Activated naive CD4-positive, alpha-beta T cell treated with anti-CD3 and anti-CD28 coated beads, Interleukin-2, amount 10 ng/mL, durations not matched to agents 7 days and 5 days (primary cell): ENCODE results near the gene VGLL4.
"Not testable (repeated sequence)": the region's sequence is repeated elsewhere in the genome, so short reads cannot be mapped to it uniquely, and the experiment has no call there.

Experiments used
- CTCF ChIA-PET: fragments of 350-600 bp; sonication (Branson Sonifier 250); formaldehyde crosslinking; loops from one replicate; lab custom pipeline; 2021; ENCODE audit warnings: antibody characterized with exemption; lab: Charles Lee
- DNase-seq: peaks from one replicate; pipeline ENCODE4 v3.0.0-alpha.2; 2020
- H3K27ac Mint-ChIP-seq: one replicate; pipeline ENCODE4 v1.8.0; 2021; ENCODE audit warnings: mild to moderate bottlenecking, moderate library complexity, mixed read lengths
- H3K27me3 Mint-ChIP-seq: one replicate; pipeline ENCODE4 v1.8.0; 2021; ENCODE audit warnings: mild to moderate bottlenecking, mixed read lengths
- H3K36me3 Mint-ChIP-seq: one replicate; pipeline ENCODE4 v1.8.0; 2021; ENCODE audit warnings: mixed read lengths
- H3K4me1 Mint-ChIP-seq: one replicate; pipeline ENCODE4 v1.8.0; 2021; ENCODE audit warnings: mixed read lengths
- H3K4me3 Mint-ChIP-seq: one replicate; pipeline ENCODE4 v1.8.0; 2021; ENCODE audit warnings: mild to moderate bottlenecking, moderate library complexity, mixed read lengths
- H3K9me3 Mint-ChIP-seq: one replicate; pipeline ENCODE4 v1.8.0; 2021; ENCODE audit warnings: mixed read lengths

The VGLL4 gene

DNA sequence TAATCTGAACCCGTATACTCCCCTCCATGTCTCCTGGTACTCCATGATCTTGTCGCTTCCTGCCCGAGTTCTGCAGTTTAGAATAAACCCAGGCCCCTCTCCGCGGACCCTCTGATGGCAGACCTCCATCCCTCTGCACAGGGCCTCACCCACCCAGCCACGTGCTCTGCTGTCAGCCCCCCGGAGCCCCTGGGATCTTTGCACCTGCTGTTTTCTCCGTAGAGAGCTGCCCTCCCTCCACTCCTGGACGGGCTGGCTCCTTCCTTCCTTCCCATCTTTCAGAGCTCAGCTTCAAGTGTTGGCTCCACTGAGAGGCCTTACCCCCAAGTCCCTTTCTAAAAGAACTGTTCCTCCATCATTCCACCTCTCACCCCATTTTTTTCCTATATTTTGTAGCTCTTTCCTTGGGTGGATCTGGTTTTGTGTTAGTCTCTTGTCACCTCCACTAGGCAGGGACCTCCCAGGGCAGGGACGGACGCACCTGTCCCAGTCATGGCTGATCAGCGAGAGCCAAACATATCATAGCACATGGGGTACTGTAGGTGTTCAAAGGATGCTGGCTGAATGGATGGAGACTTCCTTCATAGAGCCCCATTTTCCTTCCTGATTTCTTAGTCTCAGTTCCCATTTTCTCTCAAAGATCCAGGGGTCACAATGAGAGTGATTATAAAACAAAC lies 106.6 kb downstream of the VGLL4 start:
- H3K4me1 Mint-ChIP-seq = no peaks in the 10 kb centered on the region
- DNase-seq = no peak
- no peaks in the 10 kb centered on the region for H3K27me3 Mint-ChIP-seq
- H3K4me3 Mint-ChIP-seq = no peak overlapping the region
- CTCF ChIA-PET = no interaction called here
- no peak overlapping the region for H3K27ac Mint-ChIP-seq
- H3K36me3 Mint-ChIP-seq = no peaks in the 10 kb centered on the region
- H3K9me3 Mint-ChIP-seq = no peaks in the 10 kb centered on the region

DNA sequence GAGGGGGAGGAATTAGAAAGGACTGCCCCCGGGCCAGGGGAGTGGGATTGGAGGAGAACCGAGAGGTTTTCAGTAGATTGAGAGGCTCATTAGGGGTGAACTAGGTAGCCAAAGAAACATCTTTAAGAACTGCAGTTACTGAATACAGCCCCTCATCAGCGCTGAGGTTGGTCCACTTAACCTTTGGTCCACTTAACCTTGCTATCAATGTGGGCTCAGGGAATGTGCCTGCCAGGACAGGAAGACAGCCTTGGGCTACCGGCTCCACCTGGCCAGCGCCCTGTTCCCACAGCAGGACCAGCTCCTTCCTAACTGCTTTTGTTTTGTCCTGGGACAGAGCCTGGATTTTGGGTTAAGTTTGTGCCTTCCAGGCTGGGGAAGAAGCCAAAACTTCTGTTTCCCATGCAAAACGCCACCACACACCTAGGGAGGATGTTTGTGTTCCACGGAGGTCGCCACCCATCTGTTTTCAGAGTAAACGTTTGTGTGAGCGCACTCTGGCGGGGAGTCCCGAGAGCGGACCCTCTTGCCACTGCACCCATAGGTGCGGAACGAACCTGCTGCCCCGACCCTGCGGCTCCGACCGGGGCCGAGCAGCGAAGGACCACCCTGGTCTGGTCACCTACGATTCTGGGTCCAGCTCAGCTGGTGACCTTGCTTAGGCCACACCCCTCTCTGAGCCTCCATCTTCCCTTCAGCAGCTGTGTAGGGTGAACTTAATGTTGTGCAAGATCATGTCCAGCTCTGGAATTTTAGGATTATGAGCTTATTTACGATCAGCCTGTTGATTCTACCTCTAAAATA lies 107.4 kb downstream of the VGLL4 start:
- no peak overlapping the region for H3K4me3 Mint-ChIP-seq
- no peaks in the 10 kb centered on the region for H3K4me1 Mint-ChIP-seq
- H3K27ac Mint-ChIP-seq = no peak overlapping the region
- CTCF ChIA-PET = no interaction called here
- DNase-seq = no peak
- H3K36me3 Mint-ChIP-seq = no peaks in the 10 kb centered on the region
- no peaks in the 10 kb centered on the region for H3K27me3 Mint-ChIP-seq
- H3K9me3 Mint-ChIP-seq = no peaks in the 10 kb centered on the region

DNA sequence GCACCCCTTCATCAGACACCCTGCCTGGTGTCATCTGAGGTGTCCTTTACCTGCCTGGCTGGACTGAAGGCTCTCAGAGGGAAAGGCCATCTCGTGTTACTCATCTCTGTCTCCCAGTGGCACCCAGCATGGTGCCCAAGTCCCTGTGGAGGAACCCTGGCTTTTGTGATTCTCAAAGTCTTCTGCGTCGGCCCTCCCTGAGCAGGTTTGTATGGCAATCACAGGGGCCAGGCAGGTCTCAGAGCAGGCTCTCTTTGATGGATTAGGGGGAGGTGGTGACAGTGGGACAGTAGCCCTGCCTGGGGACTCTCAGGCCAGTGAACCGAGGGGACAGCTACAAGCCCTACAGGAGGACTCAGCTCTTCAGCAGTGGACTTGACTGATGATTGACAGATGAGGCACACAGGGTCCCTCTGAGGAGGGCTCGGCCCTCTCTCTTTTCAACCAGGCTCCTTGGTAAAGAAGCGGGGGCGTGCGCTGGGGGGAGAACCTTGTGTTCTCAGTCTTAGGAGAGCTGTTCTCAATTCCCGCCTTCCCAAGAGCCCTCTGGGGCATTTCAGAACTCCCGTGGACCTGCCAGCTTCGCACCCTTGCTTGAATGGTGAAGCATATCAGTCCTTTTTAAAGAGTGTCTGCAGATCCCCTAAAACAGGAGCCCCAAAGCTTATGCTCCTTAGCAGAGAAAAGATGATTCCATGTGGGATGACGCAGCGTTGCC lies 108.3 kb downstream of the VGLL4 start:
- Mint-ChIP-seq H3K36me3 (no peaks in the 10 kb centered on the region), H3K27ac (no peak overlapping the region), H3K9me3 (no peaks in the 10 kb centered on the region), H3K4me1 (no peaks in the 10 kb centered on the region), H3K27me3 (no peaks in the 10 kb centered on the region), H3K4me3 (no peak overlapping the region)
- CTCF ChIA-PET = interaction anchor here (0.6 kb wide), 1 partner anchor 238 kb away, joined by 3 read pairs; no protein-coding TSS in a partner anchor
- no peak for DNase-seq

GRCh38 chr3:11534793-11535101 lies 109.0 kb downstream of the VGLL4 start:
- Mint-ChIP-seq H3K4me3 (no peak overlapping the region), H3K27ac (no peak overlapping the region), H3K27me3 (no peaks in the 10 kb centered on the region), H3K9me3 (no peaks in the 10 kb centered on the region), H3K36me3 (no peaks in the 10 kb centered on the region), H3K4me1 (no peaks in the 10 kb centered on the region)
- CTCF ChIA-PET = interaction anchor here (0.6 kb wide), 1 partner anchor 238 kb away, joined by 3 read pairs; no protein-coding TSS in a partner anchor
- no peak for DNase-seq

GRCh38 chr3:11534011-11534792 lies 109.5 kb downstream of the VGLL4 start:
- no peaks in the 10 kb centered on the region for H3K36me3 Mint-ChIP-seq
- no peak for DNase-seq
- H3K27ac Mint-ChIP-seq = no peak overlapping the region
- no peaks in the 10 kb centered on the region for H3K27me3 Mint-ChIP-seq
- H3K4me3 Mint-ChIP-seq = no peak overlapping the region
- CTCF ChIA-PET = no interaction called here
- no peaks in the 10 kb centered on the region for H3K4me1 Mint-ChIP-seq
- no peaks in the 10 kb centered on the region for H3K9me3 Mint-ChIP-seq

DNA sequence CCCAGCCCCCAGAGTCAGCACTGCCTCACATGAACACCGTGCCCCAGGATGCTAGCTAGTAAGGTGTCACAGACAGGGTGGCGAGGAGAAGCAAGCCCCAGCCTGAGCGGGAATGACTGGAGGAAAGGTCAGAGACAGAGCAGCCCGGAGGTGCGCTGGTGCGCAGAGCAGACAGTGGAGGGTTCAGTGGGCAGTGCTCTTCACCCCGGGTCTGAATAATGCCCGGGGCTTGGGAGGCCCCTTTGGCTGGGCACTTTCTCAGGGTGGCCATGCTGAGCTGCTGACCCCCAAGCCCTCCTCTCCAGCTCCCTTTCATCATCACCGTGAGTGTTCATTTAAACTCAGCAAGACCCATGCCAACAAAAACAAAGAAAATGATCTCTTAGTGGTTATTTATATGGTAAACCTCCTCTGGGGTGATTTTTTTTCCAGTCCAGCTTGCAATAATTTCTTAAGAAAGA lies 110.8 kb downstream of the VGLL4 start:
- no peak overlapping the region for H3K27ac Mint-ChIP-seq
- CTCF ChIA-PET = no interaction called here
- H3K27me3 Mint-ChIP-seq = no peaks in the 10 kb centered on the region
- no peaks in the 10 kb centered on the region for H3K9me3 Mint-ChIP-seq
- H3K4me1 Mint-ChIP-seq = no peaks in the 10 kb centered on the region
- peaks cover 3% of the 10 kb centered on the region for H3K36me3 Mint-ChIP-seq
- no peak overlapping the region for H3K4me3 Mint-ChIP-seq
- DNase-seq = no peak

DNA sequence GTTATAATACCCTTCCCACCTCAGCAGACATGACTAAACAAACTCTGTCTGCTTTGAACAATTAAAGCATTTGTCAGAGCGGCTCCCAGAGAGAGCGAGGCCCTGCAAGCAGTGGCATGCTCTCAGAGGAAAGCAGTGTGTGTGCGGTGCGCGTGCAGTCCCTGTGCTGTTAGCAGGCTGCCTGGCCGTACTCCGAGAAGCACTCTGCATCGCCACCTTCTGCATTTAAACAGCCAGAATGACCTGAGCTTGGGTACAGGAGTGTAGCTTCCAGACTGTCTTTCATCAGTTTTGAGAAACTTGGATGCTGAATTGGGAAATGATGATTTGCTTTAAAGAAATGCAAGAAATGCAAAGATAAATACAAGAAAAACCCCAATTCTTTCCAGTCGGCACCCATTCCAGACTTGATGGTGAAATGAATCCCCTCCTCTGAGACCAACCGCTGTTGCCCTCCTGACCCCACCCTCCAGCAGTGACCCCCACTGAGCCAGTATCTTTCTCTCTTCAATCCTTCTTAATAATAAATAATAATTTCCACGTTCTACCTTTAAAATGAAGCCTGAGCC lies 113.5 kb downstream of the VGLL4 start:
- Mint-ChIP-seq H3K27ac (no peak overlapping the region), H3K36me3 (peaks cover 4% of the 10 kb centered on the region), H3K27me3 (no peaks in the 10 kb centered on the region), H3K4me3 (no peak overlapping the region), H3K9me3 (peaks cover 2% of the 10 kb centered on the region), H3K4me1 (no peaks in the 10 kb centered on the region)
- CTCF ChIA-PET = no interaction called here
- no peak for DNase-seq

DNA sequence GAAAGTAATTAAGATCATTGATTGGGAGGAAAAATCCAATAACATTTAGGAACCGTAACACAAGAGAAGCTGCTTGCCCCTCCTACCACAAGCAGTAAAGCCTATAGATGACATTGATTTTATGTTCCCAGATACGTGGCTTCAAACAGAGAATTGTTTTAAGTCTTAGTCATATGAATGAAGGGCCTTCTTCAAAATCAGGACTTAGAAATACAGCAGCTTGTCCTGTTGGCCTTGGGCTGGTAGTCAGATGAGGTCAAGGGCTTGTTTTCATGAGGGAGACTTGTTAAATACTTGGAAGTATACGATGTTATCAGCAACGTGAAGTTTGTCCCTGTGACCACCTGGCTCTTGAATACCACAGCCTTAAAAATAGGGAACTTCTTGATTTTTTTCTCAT lies 114.4 kb downstream of the VGLL4 start:
- CTCF ChIA-PET = no interaction called here

GRCh38 chr3:11526121-11526520 lies 117.6 kb downstream of the VGLL4 start:
- H3K4me1 Mint-ChIP-seq, H3K27ac Mint-ChIP-seq, DNase-seq, H3K36me3 Mint-ChIP-seq, H3K9me3 Mint-ChIP-seq, H3K4me3 Mint-ChIP-seq, H3K27me3 Mint-ChIP-seq: not testable (repeated sequence)
- CTCF ChIA-PET = interaction anchor here (0.5 kb wide), 1 partner anchor 45 kb away, joined by 3 read pairs; no protein-coding TSS in a partner anchor

More for the DNA sequence above, 114.4 kb downstream of the VGLL4 start:
- Mint-ChIP-seq H3K36me3 (peaks cover 4% of the 10 kb centered on the region), H3K4me1 (no peaks in the 10 kb centered on the region), H3K27me3 (no peaks in the 10 kb centered on the region), H3K4me3 (no peak overlapping the region), H3K27ac (no peak overlapping the region), H3K9me3 (peaks cover 2% of the 10 kb centered on the region)
- no peak for DNase-seq

GRCh38 chr3:11523572-11524101 lies 120.1 kb downstream of the VGLL4 start:
- Mint-ChIP-seq H3K4me3 (no peak overlapping the region), H3K9me3 (peaks cover 2% of the 10 kb centered on the region), H3K36me3 (peaks cover 4% of the 10 kb centered on the region), H3K4me1 (no peaks in the 10 kb centered on the region), H3K27ac (no peak overlapping the region), H3K27me3 (no peaks in the 10 kb centered on the region)
- no peak for DNase-seq
- CTCF ChIA-PET = no interaction called here

DNA sequence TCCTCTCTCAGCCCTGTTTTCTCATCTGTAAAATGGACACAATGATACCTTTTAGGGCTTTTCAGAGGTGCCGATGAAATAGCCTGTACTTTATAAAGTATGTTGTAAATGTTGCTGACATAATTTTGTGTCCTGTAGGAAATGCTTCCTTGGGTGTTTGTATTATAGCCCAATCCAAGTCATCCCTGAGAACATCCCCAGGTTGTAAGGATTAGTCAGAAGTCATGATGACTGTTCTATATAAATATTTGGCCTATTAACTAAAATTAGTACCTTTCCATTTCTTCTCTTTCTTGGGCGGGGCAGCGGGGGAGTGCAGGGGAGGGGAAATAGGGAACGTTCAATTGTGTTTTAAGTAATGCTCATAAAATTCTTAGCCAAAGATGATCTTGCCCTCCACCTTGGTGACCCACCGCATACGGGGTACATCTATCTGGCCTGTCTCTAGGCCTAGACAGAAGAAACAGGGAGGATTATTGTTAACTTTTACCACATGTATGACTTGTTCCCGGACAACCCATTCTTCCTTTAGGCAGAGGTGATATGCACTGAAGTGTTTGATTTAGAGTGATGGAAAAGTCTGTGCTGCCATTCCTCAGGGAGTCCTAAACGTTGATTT lies 120.7 kb downstream of the VGLL4 start:
- peaks cover 2% of the 10 kb centered on the region for H3K9me3 Mint-ChIP-seq
- H3K4me1 Mint-ChIP-seq = no peaks in the 10 kb centered on the region
- CTCF ChIA-PET = no interaction called here
- no peak overlapping the region for H3K4me3 Mint-ChIP-seq
- H3K27ac Mint-ChIP-seq = no peak overlapping the region
- no peak for DNase-seq
- H3K36me3 Mint-ChIP-seq = peaks cover 3% of the 10 kb centered on the region
- H3K27me3 Mint-ChIP-seq = no peaks in the 10 kb centered on the region

DNA sequence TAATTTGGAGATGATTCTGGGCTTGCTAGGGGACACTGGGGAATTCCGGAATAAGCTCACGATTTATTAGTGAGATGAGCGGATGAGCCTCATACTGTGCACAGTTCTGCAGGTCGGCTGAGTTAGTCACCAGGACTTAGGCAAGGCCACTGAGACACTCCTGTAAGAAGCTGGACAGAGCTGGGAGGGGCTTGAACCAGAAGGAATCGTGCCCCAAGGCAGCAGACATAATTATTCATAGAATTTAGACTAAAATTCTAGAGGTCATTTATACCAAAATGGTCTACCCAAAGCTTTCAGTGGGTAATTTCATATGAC lies 121.4 kb downstream of the VGLL4 start:
- no peak overlapping the region for H3K4me3 Mint-ChIP-seq
- DNase-seq = no peak
- H3K9me3 Mint-ChIP-seq = peaks cover 1% of the 10 kb centered on the region
- H3K36me3 Mint-ChIP-seq = no peaks in the 10 kb centered on the region
- no peaks in the 10 kb centered on the region for H3K4me1 Mint-ChIP-seq
- H3K27ac Mint-ChIP-seq = no peak overlapping the region
- H3K27me3 Mint-ChIP-seq = no peaks in the 10 kb centered on the region
- CTCF ChIA-PET = no interaction called here

DNA sequence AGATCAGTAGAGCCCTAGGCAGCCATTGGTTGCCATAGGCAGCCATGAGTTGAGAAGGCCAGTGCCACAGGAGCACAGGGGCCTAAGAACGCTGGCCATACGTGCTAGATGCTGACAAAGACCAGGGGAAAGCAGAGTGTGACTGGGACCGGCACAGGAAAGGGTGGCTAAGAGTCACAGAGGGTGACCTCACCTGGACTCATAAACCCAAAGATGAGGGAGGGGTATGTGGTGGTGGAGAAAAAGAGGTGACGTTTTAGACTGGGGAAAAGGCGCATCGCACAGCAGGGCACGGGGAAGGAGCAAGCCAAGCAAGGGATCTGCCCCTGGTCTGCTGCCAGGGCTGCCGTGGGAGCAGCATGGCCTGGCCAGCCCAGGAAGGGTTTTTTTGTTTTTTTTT lies 122.5 kb downstream of the VGLL4 start:
- Mint-ChIP-seq H3K36me3 (no peaks in the 10 kb centered on the region), H3K27me3 (no peaks in the 10 kb centered on the region), H3K4me3 (no peak overlapping the region), H3K27ac (no peak overlapping the region), H3K9me3 (no peaks in the 10 kb centered on the region), H3K4me1 (no peaks in the 10 kb centered on the region)
- CTCF ChIA-PET = no interaction called here
- DNase-seq = no peak
